BJ (cell line): ENCODE data around the gene UBAC2. TPM values are rescaled to one million over a fixed set of nuclear protein-coding genes. Genes with fewer than 3 reads are reported as not detected.

ENCODE experiments used
- CTCF ChIA-PET: fragments of 350-600 bp; formaldehyde crosslinking; extraction: SDS; loops from one replicate; lab custom pipeline; 2021; ENCODE audit warnings: antibody characterized with exemption, inconsistent platforms; lab: Yijun Ruan, JAX
- POLR2A ChIA-PET: fragments of 300-600 bp; sonication (Branson Sonifier 250); formaldehyde crosslinking; extraction: SDS; loops from one replicate; lab custom pipeline; 2021; ENCODE audit warnings: antibody characterized with exemption; lab: Charles Lee
- DNase-seq: peaks from one replicate; pipeline ENCODE4 v3.0.0-alpha.2; 2011; ENCODE audit warnings: low read depth
- H3K27me3 ChIP-seq: 2 replicates; pipeline ENCODE4 v1.6.0; 2011; ENCODE audit warnings: low read length; ENCODE audit not compliant: control insufficient read depth, insufficient read depth
- H3K36me3 ChIP-seq: 2 replicates; pipeline ENCODE4 v1.5.1; 2011; ENCODE audit warnings: low read length; ENCODE audit not compliant: control insufficient read depth, insufficient read depth
- H3K4me3 ChIP-seq: 2 replicates; pipeline ENCODE4 v1.5.1; 2011; ENCODE audit warnings: low read depth, mild to moderate bottlenecking, control low read depth, low read length
- polyA plus RNA-seq: library from polyadenylated mRNA; depleted of rRNA; stranded (reverse); fragments of >200 nt; gene quantifications from 2 replicates; pipeline ENCODE4 v1.2.3, GENCODE V29; 2011
- TF ChIP-seq, protein P1 (sequence below): IDR thresholded peaks from 2 replicates; pipeline ENCODE4 v1.5.1; 2011; ENCODE audit warnings: low read depth, mild to moderate bottlenecking, control low read depth, inconsistent platforms, low read length, moderate library complexity; ENCODE audit not compliant: insufficient read depth

UBAC2 gene
- polyA plus RNA-seq, 1 experiment = 84.7 TPM

DNA sequence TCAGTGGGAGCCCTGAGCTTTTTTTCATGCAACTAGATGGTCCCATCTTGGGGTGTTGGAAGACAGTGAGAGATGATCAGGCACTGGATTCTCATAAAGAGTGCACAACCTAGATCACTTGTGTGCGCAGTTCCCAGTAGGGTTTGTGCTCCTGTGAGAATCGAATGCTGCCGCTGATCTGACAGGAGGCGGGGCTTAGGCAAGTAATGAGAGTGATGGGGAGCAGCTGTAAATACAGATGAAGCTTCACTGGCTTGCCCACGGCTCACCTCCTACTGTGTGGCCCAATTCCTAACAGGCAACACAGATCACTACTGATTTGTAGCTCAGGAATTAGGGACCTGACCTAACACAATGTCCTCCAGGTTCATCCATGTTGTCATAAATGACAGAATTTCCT lies 43.6 kb upstream of the UBAC2 start:
- ChIA-PET POLR2A (no interaction called here), CTCF (interaction anchor here (3.7 kb wide), 1 partner anchor 20 kb away, joined by 15 read pairs; no protein-coding TSS in a partner anchor)
- DNase-seq = no peak
- Histone ChIP-seq H3K27me3 (peaks cover 4% of the 10 kb centered on the region; the same call in 1 of the 2 replicates), H3K4me3 (no peak overlapping the region), H3K36me3 (no peaks in the 10 kb centered on the region)
- TF ChIP-seq, protein P1, sequence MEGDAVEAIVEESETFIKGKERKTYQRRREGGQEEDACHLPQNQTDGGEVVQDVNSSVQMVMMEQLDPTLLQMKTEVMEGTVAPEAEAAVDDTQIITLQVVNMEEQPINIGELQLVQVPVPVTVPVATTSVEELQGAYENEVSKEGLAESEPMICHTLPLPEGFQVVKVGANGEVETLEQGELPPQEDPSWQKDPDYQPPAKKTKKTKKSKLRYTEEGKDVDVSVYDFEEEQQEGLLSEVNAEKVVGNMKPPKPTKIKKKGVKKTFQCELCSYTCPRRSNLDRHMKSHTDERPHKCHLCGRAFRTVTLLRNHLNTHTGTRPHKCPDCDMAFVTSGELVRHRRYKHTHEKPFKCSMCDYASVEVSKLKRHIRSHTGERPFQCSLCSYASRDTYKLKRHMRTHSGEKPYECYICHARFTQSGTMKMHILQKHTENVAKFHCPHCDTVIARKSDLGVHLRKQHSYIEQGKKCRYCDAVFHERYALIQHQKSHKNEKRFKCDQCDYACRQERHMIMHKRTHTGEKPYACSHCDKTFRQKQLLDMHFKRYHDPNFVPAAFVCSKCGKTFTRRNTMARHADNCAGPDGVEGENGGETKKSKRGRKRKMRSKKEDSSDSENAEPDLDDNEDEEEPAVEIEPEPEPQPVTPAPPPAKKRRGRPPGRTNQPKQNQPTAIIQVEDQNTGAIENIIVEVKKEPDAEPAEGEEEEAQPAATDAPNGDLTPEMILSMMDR = no peak

DNA sequence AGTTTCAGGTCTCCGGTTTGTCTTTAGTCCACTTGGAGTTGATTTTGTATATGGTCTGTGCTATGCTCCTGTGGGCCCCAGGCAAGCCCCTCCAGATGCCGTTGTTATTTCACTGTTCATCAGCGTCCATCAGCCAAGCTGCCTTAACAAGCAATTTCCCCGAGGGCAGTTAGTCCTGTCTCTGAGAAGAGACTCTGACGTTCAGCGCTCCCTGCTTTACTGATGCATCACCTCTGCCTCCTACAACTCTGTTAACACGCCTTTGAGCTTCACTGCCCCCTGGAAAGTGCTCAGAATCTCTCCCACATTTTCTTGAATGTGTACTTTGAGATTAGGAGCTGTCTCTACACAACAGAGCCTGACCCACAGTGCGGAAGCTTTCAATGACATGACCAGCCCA lies 41.8 kb upstream of the UBAC2 start:
- DNase-seq = no peak
- ChIA-PET CTCF (interaction anchor here (0.6 to 1.3 kb wide), 3 partner anchors 17 to 107 kb away, joined by 3 to 5 read pairs (median 5); no protein-coding TSS in a partner anchor), POLR2A (no interaction called here)
- Histone ChIP-seq H3K27me3 (peaks cover 7% of the 10 kb centered on the region), H3K4me3 (no peak overlapping the region), H3K36me3 (no peaks in the 10 kb centered on the region)
- TF ChIP-seq, protein P1 = no peak

DNA sequence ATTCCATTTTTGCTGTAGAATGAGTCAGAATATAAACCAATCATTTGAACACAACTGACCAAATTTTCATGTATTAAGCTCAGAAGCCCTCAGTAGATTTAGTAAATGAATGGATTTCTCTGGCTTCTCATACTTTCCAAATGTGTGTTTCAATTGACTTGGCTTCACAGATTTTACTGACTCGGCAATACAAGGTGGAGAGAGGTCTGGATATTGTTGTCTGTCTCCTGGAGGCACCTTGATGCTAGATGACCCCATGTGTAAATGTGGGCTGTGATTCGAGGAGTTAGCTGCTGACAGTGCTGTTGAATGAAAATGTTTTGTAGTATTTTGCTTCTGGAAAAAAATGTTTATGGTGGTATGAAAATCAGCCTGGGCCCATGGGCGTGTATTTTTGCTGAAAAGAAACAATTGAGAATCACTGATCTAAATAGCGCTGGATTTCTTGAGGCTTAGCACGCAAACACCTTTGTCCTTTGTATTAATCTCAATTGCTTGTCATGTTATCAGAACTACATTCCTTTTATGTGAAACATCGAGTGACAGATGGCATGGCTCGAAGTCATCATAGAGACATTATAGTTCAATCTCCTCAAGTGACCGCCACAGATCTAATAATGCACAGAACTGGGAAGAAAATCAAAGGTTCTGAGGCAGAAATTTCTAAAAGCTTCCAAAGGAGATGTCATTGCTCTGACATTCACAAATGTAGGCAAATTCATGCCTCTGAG lies 41.2 kb upstream of the UBAC2 start:
- TF ChIP-seq, protein P1 = no peak
- Histone ChIP-seq H3K4me3 (no peak overlapping the region), H3K36me3 (no peaks in the 10 kb centered on the region), H3K27me3 (peaks cover 7% of the 10 kb centered on the region)
- ChIA-PET CTCF (interaction anchor here (1.0 to 1.3 kb wide), 2 partner anchors 17 to 106 kb away, joined by 5 read pairs; no protein-coding TSS in a partner anchor), POLR2A (no interaction called here)
- DNase-seq = no peak

DNA sequence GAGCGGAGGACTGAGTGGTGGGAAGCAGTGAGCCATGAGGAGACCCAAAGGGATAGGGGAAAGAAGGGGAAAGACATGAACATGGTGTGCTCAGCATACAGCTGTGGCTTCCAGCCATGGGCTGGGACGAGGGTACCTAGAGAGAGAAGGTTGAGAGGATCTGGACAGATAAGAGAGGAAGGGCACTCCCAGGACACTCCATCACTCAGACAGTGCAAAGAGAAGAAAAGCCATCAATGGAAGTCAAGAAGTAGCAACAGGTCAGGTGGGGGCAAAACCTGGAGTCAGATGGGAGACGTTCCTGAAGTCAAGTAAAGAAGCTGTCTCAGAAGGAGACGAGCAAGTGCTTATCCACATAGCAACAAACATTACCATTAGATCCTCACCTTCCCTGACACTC lies 40.2 kb upstream of the UBAC2 start:
- TF ChIP-seq, protein P1 = no peak
- peaks cover 7% of the 10 kb centered on the region for H3K27me3 ChIP-seq
- H3K4me3 ChIP-seq = no peak overlapping the region
- ChIA-PET CTCF (interaction anchor here (0.8 kb wide), 1 partner anchor 9 kb away, joined by 3 read pairs; no protein-coding TSS in a partner anchor), POLR2A (no interaction called here)
- no peak for DNase-seq
- no peaks in the 10 kb centered on the region for H3K36me3 ChIP-seq

DNA sequence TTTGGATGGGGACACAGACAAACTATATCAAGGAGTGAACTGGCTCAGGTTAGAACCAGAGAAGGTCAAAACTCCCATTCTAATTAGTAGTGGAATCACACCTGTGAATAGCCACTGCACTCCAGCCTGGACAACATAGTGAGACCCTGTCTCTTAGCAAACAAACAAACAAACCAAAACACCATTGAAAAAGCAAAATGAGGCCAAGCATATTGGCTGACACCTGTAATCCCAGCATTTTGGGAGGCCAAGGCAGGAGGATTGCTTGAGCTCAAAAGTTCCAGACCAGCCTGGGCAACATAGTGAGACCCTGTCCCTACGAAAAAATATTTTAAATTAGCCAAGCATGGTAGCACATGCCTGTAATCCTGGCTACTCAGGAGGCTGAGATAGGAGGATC lies 39.1 kb upstream of the UBAC2 start:
- Histone ChIP-seq H3K36me3 (no peaks in the 10 kb centered on the region), H3K4me3 (no peak overlapping the region), H3K27me3 (peaks cover 7% of the 10 kb centered on the region)
- no peak for DNase-seq
- POLR2A ChIA-PET = no interaction called here
- TF ChIP-seq, protein P1 = no peak
- CTCF ChIA-PET = interaction anchor here (0.8 kb wide), 1 partner anchor 10 kb away, joined by 3 read pairs; no protein-coding TSS in a partner anchor
